AG10803 (cell line): ENCODE results near the gene IRX3.
A peak's percentile ranks its signal among the peaks of the same experiment; 100 is the strongest.

Source experiments
- DNase-seq: peaks from one replicate; pipeline ENCODE4 v3.0.0; 2010; ENCODE audit warnings: low read depth
- H3K4me3 ChIP-seq: 2 replicates; pipeline ENCODE4 v1.5.1; 2011; ENCODE audit warnings: mild to moderate bottlenecking, low read length, control low read depth
- CTCF ChIP-seq: conservative IDR thresholded peaks from 2 replicates; pipeline ENCODE4 v1.5.1; 2011; ENCODE audit warnings: mild to moderate bottlenecking, low read length, control low read depth, inconsistent platforms

IRX3 gene

GRCh38 chr16:54286366-54287130 lies at the start of gene IRX3:
Gene IRX3 (minus strand): TSS chr16:54286787. CDS start chr16:54286050, 737 bp downstream.
- H3K4me3 ChIP-seq, result peak within 1 kb of the TSS; percentile 81
- DNase-seq, result peak; percentile 94
- TF ChIP-seq CTCF, result no peak

- H3K4me3 ChIP-seq, result no peak overlapping the region
- DNase-seq, result peak; percentile 12
- no peak for TF ChIP-seq CTCF
Observed at GRCh38 chr16:54335230-54335629, 48.6 kb upstream of the IRX3 start.

GRCh38 chr16:54334208-54334607 lies 47.6 kb upstream of the IRX3 start:
- H3K4me3 ChIP-seq, result no peak overlapping the region
- no peak for TF ChIP-seq CTCF
- DNase-seq, result no peak

- no peak for DNase-seq
- no peak overlapping the region for H3K4me3 ChIP-seq
- no peak for TF ChIP-seq CTCF
Observed at GRCh38 chr16:54331241-54332002, 44.8 kb upstream of the IRX3 start.

- no peak overlapping the region for H3K4me3 ChIP-seq
- no peak for DNase-seq
- no peak for TF ChIP-seq CTCF
Observed at GRCh38 chr16:54327609-54328008, 41.0 kb upstream of the IRX3 start.

- no peak overlapping the region for H3K4me3 ChIP-seq
- peak; percentile 40 for DNase-seq
- TF ChIP-seq CTCF, result no peak
Observed at GRCh38 chr16:54326266-54326662, 39.7 kb upstream of the IRX3 start.
